ENCODE data around the gene RMI2.

Gene RMI2

GRCh38 chr16:11398136-11398535 lies 52.9 kb downstream of the RMI2 start:
- DNase-seq (ENCODE audit: low spot score), result no peak
- no peak for FAIRE-seq

DNA sequence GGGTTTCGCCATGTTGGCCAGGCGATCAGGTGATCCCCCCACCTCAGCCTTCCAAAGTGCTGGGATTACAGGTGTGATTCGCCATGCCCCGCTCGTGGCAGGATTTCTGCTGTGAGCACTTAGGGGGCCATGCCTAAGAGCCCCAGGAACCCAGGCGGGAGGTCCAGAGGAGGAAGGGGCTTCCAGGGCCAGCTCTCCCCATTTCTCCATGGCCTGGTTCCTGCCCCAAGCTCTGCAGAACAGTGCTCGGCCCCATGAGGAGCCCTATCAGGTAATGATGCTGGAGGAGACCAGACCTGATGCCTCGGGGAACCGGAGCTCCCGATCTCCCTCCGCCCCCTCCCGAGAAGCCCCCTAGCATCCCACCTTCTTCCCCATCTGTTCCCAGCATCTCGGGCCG lies 53.6 kb downstream of the RMI2 start:
- DNase-seq (ENCODE audit: low spot score) (no peak), FAIRE-seq (no peak)

GRCh38 chr16:11399261-11399831 lies 54.1 kb downstream of the RMI2 start:
- FAIRE-seq, result no peak

DNA sequence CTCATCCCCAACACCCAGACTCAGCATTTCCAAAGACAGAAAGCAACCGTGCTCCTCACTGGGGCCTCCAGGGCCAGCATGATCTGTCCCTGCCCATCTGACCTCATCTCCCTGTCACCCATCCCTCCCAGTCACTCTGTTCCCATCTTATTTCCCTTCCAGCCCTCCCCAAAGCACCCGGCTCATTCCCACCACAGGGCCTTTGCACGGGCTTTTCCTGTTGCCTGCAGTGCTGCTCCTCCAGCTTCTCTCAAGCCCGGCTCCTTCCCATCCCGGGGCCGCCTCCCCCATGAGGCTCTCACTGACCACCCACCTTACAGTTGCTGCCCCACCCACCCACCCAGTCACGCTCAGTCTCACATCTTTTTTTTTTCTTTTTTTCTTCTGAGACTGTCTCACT lies 54.8 kb downstream of the RMI2 start:
- no peak for FAIRE-seq
- no peak for DNase-seq (ENCODE audit: low spot score)

More at GRCh38 chr16:11399261-11399831, 54.1 kb downstream of the RMI2 start:
- DNase-seq (ENCODE audit: low spot score), result no peak
